ENCODE data around the gene VPS8.

DNA sequence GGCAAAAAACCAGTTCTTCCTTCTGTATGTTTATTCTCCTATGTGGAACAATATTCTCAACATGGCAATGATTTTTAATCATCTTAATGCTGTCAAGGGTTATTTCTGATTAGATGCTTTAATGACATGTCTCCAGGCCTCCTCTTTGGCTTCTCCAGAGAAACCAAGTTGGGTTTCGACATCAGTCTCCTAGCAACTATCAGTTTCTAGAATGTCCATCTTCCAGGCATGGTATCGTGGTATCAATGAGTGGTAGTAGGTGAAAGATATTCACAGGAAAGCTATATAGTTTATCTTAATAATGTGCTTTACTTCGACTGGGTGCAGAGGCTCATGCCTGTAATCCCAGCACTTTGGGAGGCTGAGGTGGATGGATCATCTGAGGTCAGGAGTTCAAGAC, 212.4 kb downstream of the VPS8 start:
- no peak for TF ChIP-seq POLR2A (IDR thresholded peaks at IDR 0.05; ENCODE audit: insufficient read depth in 1 of 2, low read depth in 2 of 2, low read length in 2 of 2)
- TF ChIP-seq ARID2 (CRISPR knock-in tag; IDR thresholded peaks at IDR 0.05; ENCODE audit: borderline replicate concordance), result no peak
- TF ChIP-seq, protein P1, sequence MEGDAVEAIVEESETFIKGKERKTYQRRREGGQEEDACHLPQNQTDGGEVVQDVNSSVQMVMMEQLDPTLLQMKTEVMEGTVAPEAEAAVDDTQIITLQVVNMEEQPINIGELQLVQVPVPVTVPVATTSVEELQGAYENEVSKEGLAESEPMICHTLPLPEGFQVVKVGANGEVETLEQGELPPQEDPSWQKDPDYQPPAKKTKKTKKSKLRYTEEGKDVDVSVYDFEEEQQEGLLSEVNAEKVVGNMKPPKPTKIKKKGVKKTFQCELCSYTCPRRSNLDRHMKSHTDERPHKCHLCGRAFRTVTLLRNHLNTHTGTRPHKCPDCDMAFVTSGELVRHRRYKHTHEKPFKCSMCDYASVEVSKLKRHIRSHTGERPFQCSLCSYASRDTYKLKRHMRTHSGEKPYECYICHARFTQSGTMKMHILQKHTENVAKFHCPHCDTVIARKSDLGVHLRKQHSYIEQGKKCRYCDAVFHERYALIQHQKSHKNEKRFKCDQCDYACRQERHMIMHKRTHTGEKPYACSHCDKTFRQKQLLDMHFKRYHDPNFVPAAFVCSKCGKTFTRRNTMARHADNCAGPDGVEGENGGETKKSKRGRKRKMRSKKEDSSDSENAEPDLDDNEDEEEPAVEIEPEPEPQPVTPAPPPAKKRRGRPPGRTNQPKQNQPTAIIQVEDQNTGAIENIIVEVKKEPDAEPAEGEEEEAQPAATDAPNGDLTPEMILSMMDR (CRISPR knock-in tag; IDR thresholded peaks at IDR 0.05), result no peak
- TF ChIP-seq, protein P2, sequence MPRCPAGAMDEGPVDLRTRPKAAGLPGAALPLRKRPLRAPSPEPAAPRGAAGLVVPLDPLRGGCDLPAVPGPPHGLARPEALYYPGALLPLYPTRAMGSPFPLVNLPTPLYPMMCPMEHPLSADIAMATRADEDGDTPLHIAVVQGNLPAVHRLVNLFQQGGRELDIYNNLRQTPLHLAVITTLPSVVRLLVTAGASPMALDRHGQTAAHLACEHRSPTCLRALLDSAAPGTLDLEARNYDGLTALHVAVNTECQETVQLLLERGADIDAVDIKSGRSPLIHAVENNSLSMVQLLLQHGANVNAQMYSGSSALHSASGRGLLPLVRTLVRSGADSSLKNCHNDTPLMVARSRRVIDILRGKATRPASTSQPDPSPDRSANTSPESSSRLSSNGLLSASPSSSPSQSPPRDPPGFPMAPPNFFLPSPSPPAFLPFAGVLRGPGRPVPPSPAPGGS (CRISPR knock-in tag; IDR thresholded peaks at IDR 0.05), result no peak
- no peak for TF ChIP-seq ELF4 (CRISPR knock-in tag; IDR thresholded peaks at IDR 0.05; ENCODE audit: borderline replicate concordance)
- TF ChIP-seq, protein P3, sequence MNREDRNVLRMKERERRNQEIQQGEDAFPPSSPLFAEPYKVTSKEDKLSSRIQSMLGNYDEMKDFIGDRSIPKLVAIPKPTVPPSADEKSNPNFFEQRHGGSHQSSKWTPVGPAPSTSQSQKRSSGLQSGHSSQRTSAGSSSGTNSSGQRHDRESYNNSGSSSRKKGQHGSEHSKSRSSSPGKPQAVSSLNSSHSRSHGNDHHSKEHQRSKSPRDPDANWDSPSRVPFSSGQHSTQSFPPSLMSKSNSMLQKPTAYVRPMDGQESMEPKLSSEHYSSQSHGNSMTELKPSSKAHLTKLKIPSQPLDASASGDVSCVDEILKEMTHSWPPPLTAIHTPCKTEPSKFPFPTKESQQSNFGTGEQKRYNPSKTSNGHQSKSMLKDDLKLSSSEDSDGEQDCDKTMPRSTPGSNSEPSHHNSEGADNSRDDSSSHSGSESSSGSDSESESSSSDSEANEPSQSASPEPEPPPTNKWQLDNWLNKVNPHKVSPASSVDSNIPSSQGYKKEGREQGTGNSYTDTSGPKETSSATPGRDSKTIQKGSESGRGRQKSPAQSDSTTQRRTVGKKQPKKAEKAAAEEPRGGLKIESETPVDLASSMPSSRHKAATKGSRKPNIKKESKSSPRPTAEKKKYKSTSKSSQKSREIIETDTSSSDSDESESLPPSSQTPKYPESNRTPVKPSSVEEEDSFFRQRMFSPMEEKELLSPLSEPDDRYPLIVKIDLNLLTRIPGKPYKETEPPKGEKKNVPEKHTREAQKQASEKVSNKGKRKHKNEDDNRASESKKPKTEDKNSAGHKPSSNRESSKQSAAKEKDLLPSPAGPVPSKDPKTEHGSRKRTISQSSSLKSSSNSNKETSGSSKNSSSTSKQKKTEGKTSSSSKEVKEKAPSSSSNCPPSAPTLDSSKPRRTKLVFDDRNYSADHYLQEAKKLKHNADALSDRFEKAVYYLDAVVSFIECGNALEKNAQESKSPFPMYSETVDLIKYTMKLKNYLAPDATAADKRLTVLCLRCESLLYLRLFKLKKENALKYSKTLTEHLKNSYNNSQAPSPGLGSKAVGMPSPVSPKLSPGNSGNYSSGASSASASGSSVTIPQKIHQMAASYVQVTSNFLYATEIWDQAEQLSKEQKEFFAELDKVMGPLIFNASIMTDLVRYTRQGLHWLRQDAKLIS (CRISPR knock-in tag; IDR thresholded peaks at IDR 0.05), result no peak

All from HepG2 (cell line).